NT2/D1 (cell line): ENCODE measurements around the gene LPAR1.

Source experiments
- SUZ12 ChIP-seq: IDR thresholded peaks from 2 replicates; pipeline ENCODE4 v1.6.1; 2011; ENCODE audit not compliant: insufficient read length, insufficient read depth; ENCODE audit errors: extremely low read depth
- YY1 ChIP-seq: IDR thresholded peaks from 2 replicates; pipeline ENCODE4 v1.6.1; 2011; ENCODE audit not compliant: insufficient read length, insufficient read depth
- ZNF274 ChIP-seq: IDR thresholded peaks from 2 replicates; pipeline ENCODE4 v1.6.1; 2011; ENCODE audit warnings: mild to moderate bottlenecking, low read depth, low read length

GRCh38 chr9:111020594-111020993, 17.7 kb downstream of the LPAR1 start:
- no peak for TF ChIP-seq YY1
- no peak for TF ChIP-seq ZNF274
- TF ChIP-seq SUZ12 = no peak
